ENCODE measurements around the gene CDH4. TPM values are rescaled to one million over a fixed set of nuclear protein-coding genes. Genes with fewer than 3 reads are reported as not detected.

The CDH4 gene
- total RNA-seq, 2 experiments from 2014 or later: 0.06 to 0.08 TPM

DNA sequence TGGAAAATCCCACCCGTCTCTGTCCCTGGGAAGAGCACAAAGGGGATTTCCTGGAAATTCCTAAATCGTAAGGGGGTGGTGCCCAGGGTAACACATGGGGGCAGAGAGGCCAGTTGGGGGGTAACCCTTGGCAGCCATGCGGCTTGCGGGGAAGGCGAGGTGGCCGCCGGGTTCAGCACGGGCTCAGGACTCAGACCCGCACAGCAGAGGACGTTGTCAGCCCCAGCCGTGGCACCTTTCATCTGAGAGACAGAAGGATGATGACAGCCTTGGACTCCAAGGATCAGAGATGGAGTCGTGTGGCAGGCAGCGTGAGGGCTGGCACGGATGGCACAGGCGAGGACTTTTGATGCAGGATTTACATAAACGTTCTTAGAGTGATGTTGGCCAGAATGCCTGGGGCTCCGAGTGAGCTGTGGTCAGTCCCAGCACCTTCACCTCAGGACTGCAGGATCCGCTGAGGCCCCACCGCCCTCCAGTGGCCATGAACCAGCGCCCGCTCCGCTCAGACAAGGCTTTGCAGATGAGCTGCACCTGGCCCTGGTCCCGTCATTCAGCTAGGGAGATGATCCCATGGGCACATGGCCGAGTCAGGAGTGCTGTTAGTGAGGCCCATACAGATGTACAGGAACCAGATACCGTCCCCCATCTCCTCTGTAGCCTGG, 623.3 kb downstream of the CDH4 start:
- Mint-ChIP-seq H3K4me3 (no peak overlapping the region), H3K27me3 (no peaks in the 10 kb centered on the region), H3K27ac (no peak overlapping the region)

DNA sequence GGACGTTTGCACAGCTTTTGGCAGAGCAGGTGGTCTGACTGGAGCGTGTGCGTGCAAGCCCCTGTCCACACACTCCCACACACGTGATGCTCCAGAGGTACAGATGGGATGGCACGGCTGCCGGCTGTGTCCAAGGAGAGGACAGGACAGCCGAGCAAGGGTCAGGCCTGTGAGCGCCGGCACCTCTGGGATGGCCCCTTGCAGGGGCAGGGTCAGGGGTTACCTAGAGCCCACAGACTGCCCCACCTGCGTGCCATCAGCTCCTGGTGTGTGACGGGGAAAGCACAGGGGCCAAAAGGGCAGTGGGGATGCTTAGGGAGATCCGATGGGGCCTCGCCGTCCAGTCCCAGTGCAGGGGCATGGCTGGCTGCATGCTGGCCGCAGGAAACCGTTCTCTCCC, 623.9 kb downstream of the CDH4 start:
- no peak overlapping the region for H3K4me3 Mint-ChIP-seq
- H3K9me3 Mint-ChIP-seq: no peaks in the 10 kb centered on the region
- H3K27ac Mint-ChIP-seq: no peak overlapping the region
- no peaks in the 10 kb centered on the region for H3K27me3 Mint-ChIP-seq
- H3K36me3 Mint-ChIP-seq: no peaks in the 10 kb centered on the region
- DNase-seq: no peak
- no peaks in the 10 kb centered on the region for H3K4me1 Mint-ChIP-seq

More for the DNA sequence above, 623.3 kb downstream of the CDH4 start:
- DNase-seq: no peak
- Mint-ChIP-seq H3K9me3 (no peaks in the 10 kb centered on the region), H3K36me3 (no peaks in the 10 kb centered on the region), H3K4me1 (no peaks in the 10 kb centered on the region)

DNA sequence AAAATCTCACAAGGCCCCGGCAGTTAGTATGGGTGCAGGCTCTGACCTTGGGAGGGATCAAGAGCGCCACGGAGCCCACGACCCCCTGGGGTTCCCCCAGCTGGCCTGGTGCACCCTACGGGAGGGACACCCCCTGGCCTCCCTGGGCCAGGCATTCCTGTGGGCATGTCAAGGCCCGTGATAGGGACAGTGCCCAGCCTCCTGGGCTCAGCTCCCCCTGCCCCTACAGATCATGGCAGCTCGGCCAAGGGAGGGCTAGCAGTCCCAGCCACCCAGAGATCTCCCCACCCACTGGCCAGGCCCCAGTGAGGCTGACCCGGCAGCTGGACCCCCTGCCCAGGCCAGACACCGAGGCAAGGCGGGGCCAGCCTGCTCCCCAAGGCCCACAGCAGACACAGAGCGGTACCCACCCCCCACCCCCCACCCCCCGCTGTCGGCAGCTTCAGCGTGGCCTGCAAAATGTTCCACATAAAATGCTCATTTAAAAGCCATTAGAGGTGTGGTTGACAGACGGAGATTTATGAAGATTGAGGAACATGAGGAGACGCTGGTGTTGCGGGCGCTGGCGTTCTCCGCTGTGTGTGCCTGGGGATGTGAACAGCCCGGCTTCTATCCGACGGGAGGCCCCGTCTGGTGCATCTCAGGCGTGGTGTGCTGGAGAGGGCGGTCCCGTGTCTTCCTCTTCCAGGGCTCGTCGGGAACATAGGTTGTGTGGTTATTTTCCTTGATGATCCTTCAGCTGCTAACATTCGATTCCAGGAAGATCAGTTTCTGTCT, 625.1 kb downstream of the CDH4 start:
- H3K36me3 Mint-ChIP-seq: no peaks in the 10 kb centered on the region
- H3K9me3 Mint-ChIP-seq: no peaks in the 10 kb centered on the region

DNA sequence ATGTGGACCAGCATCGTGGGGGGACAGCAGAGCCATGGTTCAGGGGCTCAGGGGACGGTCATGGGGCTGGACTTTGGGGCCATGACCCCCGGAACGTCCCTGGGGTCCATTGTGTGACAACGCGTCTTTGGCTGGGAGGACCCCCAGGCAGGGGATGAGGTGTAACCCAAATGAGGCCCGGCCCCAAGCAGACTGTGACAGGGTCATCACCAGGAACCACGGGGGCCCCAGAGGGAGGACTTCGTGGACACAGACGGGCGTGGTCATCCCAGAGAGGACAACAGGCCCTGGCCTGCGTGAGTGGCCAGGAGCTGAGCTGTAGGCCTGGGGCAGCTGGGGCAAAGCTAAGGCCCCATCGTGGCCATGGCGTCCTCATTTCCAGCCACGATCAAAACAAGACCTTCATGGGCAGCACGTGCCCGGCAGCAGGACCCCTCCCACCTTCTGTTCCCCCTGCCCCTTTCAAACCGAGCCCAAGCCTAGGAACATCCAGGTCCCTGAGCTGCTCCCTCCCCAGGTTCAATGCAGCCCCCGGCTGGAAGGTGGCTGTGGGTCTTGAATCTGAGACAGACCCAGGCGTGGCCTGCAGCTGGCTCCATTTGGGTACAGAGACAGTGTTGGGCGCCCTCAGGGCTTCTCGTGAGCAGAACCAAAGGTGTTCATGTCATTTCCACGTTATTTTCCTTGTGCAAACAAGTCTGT, 625.9 kb downstream of the CDH4 start:
- no peak for DNase-seq
- H3K27ac Mint-ChIP-seq: no peak overlapping the region
- no peak overlapping the region for H3K4me3 Mint-ChIP-seq
- H3K36me3 Mint-ChIP-seq: no peaks in the 10 kb centered on the region
- peaks cover 1% of the 10 kb centered on the region for H3K4me1 Mint-ChIP-seq
- H3K9me3 Mint-ChIP-seq: no peaks in the 10 kb centered on the region
- H3K27me3 Mint-ChIP-seq: peaks cover 3% of the 10 kb centered on the region

More for the DNA sequence above, 625.1 kb downstream of the CDH4 start:
- no peaks in the 10 kb centered on the region for H3K27me3 Mint-ChIP-seq
- no peaks in the 10 kb centered on the region for H3K4me1 Mint-ChIP-seq
- DNase-seq: no peak
- H3K27ac Mint-ChIP-seq: no peak overlapping the region
- H3K4me3 Mint-ChIP-seq: no peak overlapping the region

DNA sequence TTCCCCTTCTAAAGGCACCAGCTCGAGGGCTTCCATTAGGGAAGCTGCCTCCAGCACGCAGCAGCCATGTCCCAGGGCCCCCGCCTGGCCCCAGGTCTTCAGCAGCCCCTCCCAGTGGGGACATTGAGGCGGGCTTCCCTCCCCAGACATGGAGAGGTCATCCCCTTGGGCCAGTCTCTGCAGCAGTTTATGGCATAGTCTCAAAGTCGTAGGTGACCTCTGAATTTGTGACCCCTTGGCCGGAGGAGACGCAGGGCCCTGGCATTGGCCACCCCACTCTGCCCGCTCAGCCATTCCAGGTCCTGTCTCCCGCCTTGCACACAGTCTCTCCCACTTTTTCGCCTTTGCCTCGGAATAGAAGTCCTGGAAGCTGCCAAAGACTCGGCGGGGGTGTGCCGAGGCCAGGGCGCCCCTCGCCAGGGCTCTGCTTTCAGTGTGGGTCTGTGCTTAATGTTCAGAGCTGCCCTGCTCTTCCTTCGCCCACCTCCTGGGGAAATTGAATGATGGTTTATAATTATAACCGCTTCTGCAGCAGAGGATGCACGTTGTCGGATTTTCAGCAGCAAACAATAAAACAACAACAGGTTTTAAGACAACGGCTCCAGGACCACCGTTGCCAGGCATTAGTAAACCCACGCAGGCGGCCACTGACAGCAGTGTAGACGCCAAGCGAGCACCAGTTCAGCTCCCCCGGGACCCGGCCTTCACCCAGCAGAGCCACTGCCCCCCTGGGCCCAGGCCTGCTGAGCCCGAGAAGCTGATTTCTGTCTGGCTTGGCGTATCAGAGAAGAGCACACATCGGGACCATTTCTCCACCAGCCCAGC, 626.6 kb downstream of the CDH4 start:
- H3K36me3 Mint-ChIP-seq: no peaks in the 10 kb centered on the region
- H3K9me3 Mint-ChIP-seq: no peaks in the 10 kb centered on the region
- peaks cover 7% of the 10 kb centered on the region for H3K27me3 Mint-ChIP-seq
- DNase-seq: no peak
- no peak overlapping the region for H3K27ac Mint-ChIP-seq
- H3K4me1 Mint-ChIP-seq: peaks cover 1% of the 10 kb centered on the region
- no peak overlapping the region for H3K4me3 Mint-ChIP-seq

DNA sequence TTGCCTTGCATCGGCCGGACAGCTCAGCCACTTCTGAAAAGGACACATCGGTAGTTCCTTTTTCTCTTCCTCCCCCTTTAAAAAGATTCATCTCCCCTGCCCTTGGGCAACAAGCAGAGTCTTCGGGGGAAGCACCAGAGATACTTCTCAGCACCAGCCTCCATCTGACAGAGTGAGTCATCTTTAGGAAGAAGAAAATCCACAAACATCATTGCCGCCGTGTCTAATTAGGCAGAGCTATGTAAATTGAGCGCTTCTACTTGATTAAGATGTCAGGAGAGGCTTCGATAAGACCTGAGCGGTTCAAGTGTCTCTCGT, 627.2 kb downstream of the CDH4 start:
- Mint-ChIP-seq H3K27me3 (peaks cover 7% of the 10 kb centered on the region), H3K9me3 (no peaks in the 10 kb centered on the region)

DNA sequence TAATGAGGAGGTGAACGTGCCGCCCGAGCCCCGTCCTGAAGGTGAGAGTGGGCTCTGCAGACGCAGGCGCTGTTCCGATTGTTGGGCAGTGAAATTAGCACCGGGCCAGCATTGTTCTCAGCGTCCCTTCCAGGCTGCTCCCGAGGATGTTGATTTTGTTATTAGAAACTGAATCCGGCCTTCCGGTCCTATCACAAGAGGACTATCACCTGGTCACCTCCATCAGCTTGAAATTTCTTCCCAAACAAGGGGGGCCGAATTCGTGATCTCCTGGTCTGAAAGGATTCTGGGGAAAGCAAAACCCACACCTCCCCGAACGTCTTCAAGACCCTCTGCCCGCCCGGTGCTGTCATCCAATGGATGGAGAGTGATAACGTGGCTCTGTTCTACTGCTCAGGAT, 627.6 kb downstream of the CDH4 start:
- no peak overlapping the region for H3K4me3 Mint-ChIP-seq
- H3K36me3 Mint-ChIP-seq: no peaks in the 10 kb centered on the region
- no peaks in the 10 kb centered on the region for H3K9me3 Mint-ChIP-seq
- no peak for DNase-seq
- peaks cover 7% of the 10 kb centered on the region for H3K27me3 Mint-ChIP-seq
- H3K4me1 Mint-ChIP-seq: peaks cover 1% of the 10 kb centered on the region
- no peak overlapping the region for H3K27ac Mint-ChIP-seq

More for the DNA sequence above, 627.2 kb downstream of the CDH4 start:
- Mint-ChIP-seq H3K27ac (no peak overlapping the region), H3K4me1 (peaks cover 1% of the 10 kb centered on the region), H3K36me3 (no peaks in the 10 kb centered on the region), H3K4me3 (no peak overlapping the region)
- no peak for DNase-seq

DNA sequence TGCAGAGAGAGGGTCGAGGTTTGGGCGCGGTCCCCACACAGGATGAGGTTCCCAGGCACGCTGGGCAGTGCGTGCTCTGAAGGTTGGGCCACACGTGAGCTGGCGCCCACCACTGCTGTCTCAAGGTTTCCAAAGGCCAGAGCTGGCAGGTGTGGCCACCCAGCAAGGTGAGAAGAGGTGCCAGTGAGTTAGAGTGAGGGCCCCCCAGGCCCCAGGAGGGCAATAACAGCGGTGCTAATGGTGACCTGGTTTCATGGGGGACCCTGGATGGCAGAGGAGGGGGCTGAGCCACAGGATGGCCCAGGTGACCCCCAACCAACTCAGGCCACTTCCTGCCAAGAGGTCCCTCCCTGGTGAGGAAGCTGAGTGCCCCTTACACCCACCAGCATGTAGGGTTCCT, 628.6 kb downstream of the CDH4 start:
- Mint-ChIP-seq H3K4me1 (peaks cover 1% of the 10 kb centered on the region), H3K27ac (no peak overlapping the region), H3K9me3 (no peaks in the 10 kb centered on the region), H3K27me3 (peaks cover 7% of the 10 kb centered on the region), H3K36me3 (no peaks in the 10 kb centered on the region), H3K4me3 (no peak overlapping the region)
- no peak for DNase-seq

DNA sequence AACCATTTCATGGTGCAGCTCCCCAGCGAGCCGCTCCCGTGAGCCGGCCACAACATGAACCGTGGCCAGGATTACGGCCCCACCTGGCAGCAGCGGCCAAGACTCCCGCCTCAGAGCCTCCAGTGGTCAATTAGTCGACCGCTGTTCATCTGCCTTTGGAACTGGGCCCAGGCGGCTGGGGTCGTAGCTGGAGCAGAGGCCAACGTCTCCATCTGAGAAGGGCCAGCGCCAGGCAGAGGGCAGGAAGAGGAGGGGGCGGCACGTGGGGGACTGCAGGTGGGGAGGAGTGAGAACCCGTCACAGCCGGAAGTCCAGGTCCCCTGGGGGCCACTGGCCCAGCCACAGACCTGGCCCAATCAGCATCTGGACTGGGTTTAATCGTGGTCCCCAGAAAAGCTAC, 629.4 kb downstream of the CDH4 start:
- peaks cover 7% of the 10 kb centered on the region for H3K27me3 Mint-ChIP-seq
- no peak for DNase-seq
- H3K4me1 Mint-ChIP-seq: peaks cover 1% of the 10 kb centered on the region
- no peak overlapping the region for H3K27ac Mint-ChIP-seq
- no peaks in the 10 kb centered on the region for H3K36me3 Mint-ChIP-seq
- H3K4me3 Mint-ChIP-seq: no peak overlapping the region
- H3K9me3 Mint-ChIP-seq: no peaks in the 10 kb centered on the region

DNA sequence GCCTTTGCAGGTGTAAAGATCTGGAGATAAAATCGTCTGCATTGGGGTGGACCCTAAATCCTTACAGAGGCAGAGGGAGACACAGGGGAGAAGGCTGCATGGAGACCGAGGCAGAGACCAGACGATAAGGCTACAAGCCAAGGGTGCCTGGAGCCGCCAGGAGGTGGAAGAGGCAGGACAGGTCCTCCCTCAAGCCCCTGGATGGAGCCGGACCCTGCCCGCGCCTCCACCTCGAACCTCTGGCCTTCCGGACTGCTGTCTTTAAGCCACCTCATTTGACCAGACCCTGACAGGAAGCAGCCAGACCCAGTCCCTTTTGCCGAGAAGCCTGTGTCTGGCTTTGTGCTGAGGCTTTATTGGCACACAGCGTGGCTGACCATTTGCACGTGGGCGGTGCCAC, 629.8 kb downstream of the CDH4 start:
- H3K4me1 Mint-ChIP-seq: peaks cover 1% of the 10 kb centered on the region
- no peak overlapping the region for H3K27ac Mint-ChIP-seq
- no peaks in the 10 kb centered on the region for H3K36me3 Mint-ChIP-seq
- peaks cover 7% of the 10 kb centered on the region for H3K27me3 Mint-ChIP-seq
- no peak overlapping the region for H3K4me3 Mint-ChIP-seq
- H3K9me3 Mint-ChIP-seq: no peaks in the 10 kb centered on the region
- DNase-seq: no peak

DNA sequence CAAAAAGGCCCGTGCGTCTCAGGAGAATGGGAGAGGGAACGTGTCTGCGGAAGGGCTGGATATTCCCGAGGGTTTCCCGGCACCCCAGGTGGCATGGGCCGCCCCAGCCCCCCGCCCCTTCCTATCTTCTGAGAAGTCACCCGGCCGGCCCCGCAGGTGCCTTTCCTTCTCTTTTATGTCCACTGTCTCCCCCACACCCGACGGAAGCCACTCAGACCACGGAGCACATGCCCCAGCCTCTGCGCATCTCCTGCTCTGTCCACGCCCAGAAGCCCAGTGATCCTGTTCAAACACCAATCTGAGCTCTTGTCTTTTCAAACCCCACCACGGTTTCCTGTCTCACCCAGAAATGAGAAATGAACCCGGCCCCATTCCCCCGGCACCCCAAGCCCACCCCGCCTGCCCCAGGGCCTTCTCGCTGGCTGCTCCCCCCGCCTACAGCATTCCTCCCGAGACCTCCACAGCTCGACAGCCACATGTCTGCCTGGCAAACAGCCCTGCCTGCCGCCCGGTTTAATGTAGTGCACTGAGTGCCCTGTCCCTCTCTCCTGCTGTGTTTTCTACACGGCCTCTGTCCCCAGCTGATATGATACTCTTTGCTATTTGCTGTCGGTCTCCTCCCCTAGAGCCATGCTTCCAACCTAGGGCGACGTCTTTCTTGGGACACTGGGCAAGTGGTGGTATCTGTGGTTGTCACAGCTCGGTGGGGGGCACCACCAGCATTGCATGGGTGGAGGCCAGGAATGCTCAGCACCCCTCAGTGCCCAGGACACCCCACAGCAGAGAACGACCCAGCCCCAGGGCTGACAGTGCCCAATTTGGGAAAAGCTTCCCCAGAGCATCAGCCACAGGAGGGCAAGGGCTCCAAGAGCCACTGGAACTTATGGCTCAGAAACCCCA, 630.9 kb downstream of the CDH4 start:
- H3K4me1 Mint-ChIP-seq: peaks cover 3% of the 10 kb centered on the region
- no peak overlapping the region for H3K27ac Mint-ChIP-seq
- H3K36me3 Mint-ChIP-seq: no peaks in the 10 kb centered on the region
- DNase-seq: no peak
- H3K9me3 Mint-ChIP-seq: no peaks in the 10 kb centered on the region
- H3K27me3 Mint-ChIP-seq: peaks cover 7% of the 10 kb centered on the region
- no peak overlapping the region for H3K4me3 Mint-ChIP-seq

DNA sequence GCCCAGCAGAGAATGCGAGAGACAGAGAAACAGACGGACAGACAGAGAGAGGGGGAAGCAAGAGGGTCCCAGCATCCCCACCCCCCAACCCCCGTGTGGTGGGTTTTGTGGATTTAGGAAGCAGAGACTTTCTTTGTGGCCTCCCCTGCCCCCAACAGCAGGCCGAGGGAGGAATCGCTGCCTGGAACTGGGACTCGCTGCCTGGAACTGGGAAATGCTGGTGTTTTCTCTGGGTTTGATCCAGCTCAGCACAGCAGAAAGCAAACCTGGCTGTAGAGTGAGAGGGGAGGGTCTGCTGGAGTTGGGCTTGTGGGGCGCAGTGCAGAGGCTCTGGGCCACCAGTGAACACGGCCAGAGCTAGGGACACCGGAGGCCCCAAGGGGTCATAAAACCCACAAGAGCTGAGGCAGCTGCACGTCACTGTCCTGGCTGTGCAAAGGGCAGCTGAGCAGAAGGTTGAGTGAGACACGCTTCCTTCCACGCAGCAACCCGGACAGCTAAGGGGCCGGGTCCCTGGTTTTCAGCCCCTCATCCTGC, 631.9 kb downstream of the CDH4 start:
- Mint-ChIP-seq H3K27ac (no peak overlapping the region), H3K36me3 (no peaks in the 10 kb centered on the region), H3K27me3 (peaks cover 7% of the 10 kb centered on the region), H3K4me3 (no peak overlapping the region), H3K9me3 (no peaks in the 10 kb centered on the region), H3K4me1 (peaks cover 3% of the 10 kb centered on the region)
- no peak for DNase-seq

DNA sequence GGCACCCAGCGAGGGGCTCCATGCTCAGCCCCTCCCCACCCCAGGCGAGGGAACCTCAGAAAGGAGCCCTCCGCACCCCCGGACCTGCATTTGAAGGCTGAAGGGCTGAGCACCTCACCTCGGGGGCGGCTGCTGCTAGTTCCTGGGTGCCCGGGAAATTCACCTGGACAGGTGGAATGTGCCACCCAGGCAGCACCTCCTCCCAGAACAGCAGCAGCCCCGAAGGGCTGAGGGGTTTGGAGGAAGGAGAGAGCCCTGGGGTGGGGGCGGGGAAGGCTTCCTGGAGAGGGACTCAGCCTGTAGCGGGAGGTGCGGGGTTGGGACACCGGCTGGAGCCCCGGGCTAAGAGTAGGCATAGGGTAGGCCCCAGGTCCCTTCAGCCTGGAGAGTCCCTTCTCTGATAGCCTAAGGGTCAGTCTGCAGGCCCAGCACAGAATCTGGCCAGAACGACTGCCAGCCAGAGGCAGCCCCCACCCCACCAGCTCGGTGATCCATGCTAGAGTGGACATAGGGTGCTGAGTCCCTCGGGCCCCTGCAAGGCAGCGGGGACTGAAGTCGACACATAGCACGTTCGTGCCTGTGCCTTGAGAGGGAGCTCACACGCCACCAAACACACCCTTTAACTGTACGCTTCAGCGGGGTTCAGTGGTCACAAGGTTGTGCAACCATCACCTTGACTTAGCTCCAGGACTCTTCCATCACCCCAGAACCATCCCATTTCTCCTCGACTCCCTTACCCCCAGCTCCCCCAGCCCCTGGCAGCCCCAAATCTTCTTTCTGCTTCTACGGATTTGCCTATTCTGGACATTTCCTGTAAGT, 632.7 kb downstream of the CDH4 start:
- DNase-seq: no peak
- peaks cover 7% of the 10 kb centered on the region for H3K27me3 Mint-ChIP-seq
- peaks cover 3% of the 10 kb centered on the region for H3K4me1 Mint-ChIP-seq
- no peak overlapping the region for H3K27ac Mint-ChIP-seq
- H3K36me3 Mint-ChIP-seq: no peaks in the 10 kb centered on the region
- no peak overlapping the region for H3K4me3 Mint-ChIP-seq
- no peaks in the 10 kb centered on the region for H3K9me3 Mint-ChIP-seq

All from activated naive CD8-positive, alpha-beta T cell treated with anti-CD3 and anti-CD28 coated beads for 36 hours (primary cell).